HG03442 (cell line): ENCODE data around the gene CXCR6.

ENCODE experiments used
- ATAC-seq: cut with Tn5 transposase; IDR thresholded peaks from one replicate; pipeline ENCODE4 v1.9.1; 2021; ENCODE audit warnings: mild to moderate bottlenecking, moderate library complexity; ENCODE audit not compliant: unreplicated experiment

Gene CXCR6

DNA sequence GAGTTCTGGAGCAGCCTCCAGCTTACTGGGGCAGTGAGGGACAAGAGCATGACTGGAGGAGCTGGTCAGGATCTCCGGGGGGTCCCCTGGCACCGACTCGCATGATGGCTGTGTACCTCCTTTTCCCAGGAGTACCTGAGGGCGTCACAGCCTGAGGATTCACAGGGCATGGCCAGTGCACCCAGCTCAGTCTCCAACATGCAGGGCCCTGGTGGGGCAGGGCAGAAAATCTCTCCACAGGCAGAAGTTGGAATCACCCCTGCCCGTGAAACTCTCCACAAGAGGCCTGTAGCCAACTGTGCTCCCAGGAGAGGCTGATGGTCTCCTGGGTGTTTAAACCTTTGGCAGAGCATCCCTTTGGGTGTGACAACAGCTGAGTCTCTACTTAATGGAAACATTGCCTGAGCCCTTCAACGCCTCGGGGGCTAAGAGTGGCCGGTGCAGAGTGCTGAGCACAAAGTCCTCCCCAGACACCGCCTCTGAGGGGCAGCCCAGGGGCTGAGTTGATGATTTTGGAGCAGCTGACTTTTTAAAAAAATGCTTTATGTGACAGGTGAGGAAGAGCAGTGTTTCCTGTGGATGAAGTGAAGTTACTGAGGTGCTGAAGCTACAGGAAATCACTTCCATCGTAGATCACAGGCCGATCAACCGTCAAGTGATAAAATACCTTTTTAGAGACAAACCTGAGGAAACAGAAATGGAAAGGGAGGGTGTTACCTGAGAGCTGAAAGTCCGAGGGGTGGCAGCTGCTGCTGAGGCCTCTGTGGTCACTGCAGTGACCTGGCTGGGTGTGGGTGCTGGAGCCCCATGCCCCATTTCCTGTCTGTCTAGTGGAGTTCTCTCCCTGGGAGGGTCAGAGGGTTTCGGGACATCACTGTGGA lies 21.9 kb upstream of the CXCR6 start:
- ATAC-seq, result no peak

GRCh38 chr3:45922039-45922326 lies 21.3 kb upstream of the CXCR6 start:
- no peak for ATAC-seq

GRCh38 chr3:45922950-45923590 lies 20.2 kb upstream of the CXCR6 start:
- no peak for ATAC-seq

DNA sequence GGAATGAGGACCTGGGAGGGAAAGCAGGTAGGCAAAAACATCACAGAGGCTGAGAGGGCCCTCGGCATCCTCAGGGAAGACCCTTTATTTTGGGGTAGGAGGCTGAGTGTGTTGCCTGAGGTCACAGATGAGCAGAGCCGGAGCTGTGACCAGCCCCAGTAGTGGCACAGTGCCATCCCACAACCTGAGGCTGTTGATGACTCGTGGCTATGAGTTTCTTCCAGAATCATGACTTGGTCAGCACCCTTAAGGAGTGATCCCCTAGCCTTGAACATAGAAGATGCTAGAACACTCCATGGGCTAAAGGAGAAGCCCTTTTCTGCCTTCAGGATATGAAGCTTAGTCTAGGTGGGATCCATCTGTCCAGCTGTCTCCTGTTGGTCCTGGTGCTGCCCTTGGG lies 19.5 kb upstream of the CXCR6 start:
- no peak for ATAC-seq

- no peak for ATAC-seq
Observed at GRCh38 chr3:45927881-45928280, 15.4 kb upstream of the CXCR6 start.

GRCh38 chr3:45929042-45929679 lies 14.1 kb upstream of the CXCR6 start:
- no peak for ATAC-seq

GRCh38 chr3:45931496-45931895 lies 11.8 kb upstream of the CXCR6 start:
- ATAC-seq, result no peak

- ATAC-seq, result no peak
Observed at GRCh38 chr3:45932112-45932511, 11.2 kb upstream of the CXCR6 start.

GRCh38 chr3:45933591-45933990 lies 9.7 kb upstream of the CXCR6 start:
- no peak for ATAC-seq

DNA sequence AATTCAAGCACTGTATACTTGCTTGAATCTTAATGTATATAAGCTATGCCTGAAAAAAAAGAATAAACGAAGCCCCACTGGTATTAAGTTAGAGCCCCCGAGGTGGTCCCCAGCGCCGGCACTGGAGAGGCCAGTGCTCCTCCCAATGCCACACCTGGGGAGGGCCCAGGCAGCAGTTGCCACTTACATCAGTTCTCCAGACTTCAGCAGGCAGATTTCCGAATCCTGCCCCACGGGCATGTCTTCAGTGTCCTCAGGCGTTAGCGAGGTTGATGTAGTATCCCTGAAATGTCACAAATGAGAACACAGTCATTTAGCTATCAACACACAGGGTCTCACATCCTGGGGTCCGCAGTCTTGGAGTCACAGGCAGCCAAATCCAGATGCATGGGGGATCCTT lies 7.0 kb upstream of the CXCR6 start:
- no peak for ATAC-seq

DNA sequence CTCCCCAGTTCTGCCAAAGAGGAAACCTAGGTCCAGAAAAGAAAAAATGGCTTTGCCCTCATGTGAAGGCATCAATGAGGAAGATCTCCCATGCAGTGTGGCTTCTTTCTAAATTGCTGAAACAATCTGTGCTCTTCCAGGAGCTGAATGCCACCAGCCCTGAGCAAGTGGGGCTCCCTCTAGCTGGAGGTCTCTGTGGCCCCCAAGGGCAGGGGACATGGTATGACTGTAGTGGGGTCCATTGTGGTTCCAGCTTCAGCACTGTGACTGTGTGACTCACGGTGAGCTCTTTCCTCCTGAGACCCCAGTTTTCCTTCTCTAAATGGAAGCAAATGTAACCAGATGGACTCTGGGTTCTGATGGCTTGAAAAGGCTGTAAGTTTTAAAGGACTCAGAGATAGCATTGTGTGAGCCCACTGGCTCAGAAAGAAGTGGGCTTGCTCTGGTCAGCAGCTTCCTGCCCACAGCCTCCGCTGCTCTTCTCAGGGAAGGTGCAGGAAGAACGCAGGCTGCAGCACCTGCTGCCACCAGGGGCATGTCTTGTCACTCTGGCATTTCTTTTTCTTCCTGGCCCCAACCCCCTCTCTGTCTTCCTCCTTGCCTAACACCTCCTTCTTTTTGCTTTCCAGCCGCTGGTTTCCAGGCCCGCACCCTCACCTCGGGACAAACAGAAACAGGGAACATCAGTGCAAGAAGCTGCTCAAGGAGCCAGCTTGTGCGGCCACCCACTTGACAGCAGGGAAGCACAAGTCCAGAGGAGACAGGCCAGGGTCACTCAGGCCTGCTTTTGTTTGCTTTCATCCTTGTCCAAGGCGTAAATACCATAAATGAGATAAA lies 5.8 kb upstream of the CXCR6 start:
- ATAC-seq, result no peak

- ATAC-seq, result no peak
Observed at GRCh38 chr3:45938043-45938435, 5.2 kb upstream of the CXCR6 start.

GRCh38 chr3:45938864-45939263 lies 4.4 kb upstream of the CXCR6 start:
- ATAC-seq, result no peak

GRCh38 chr3:45939341-45939771 lies 3.9 kb upstream of the CXCR6 start:
- ATAC-seq, result no peak

- no peak for ATAC-seq
Observed at GRCh38 chr3:45940004-45940780, 3.1 kb upstream of the CXCR6 start.

DNA sequence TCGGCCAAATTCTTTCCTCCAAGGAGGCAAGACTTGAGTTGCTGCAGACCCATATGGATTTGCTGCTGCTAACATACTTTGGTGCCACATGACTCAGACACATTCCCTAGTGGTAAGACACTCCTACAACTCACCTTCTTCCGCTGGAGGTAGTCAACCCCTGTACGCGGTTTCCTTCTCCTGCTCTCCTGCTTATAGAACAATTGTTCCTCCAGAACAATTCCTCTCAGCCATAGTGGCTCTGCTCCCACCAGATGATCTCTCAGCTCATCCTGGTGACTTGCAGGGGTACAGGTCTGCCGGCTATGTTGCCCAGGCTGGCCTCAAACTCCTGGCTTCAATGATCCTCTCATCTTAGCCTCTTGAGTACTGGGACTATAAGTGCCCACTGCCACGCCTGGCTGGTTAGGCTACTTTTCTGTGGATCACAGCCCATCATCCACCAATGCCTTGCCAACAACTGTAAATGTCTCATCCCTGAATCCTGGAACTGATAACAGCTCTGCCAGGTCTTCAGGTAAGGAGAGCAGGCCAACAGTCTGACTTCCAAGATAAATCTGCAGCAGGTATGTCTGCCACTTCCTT lies 2.4 kb upstream of the CXCR6 start:
- no peak for ATAC-seq

DNA sequence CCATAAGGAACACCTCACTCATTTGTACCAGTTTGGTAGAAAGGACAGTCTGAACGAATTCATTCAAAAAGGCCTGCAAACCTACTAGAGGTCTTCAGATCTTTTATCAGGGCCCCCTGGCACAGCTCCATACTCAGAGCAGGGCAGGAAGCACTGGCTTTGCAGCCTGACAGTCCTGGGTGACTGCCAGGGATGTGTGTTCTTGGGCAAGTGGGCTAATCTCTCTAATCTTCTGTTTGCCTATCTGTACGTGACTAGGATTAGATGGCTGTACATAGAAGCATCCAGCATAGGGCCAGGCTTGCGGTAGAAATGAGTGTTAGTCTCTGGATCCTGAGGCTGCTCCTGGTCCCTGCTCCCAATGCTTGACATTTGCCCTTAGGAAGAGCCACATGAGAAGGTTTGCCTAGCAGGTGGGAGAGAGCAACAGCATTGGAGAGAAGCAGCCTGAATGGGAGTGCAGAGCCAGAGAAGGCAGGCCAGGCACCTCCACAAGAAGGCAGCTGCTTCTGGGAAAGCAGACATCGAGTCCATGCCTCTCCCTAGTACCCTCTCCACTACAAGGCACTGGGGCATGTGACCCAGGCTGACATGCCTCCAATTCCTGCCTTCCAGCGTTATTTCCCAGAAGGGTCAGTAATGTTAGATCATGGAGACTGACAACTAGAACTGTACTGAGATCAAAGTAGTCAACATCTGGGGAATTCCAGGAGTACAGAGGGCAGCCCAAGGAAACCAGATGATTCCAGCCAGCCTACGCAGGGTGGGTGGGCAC lies 1.0 kb upstream of the CXCR6 start:
- ATAC-seq, result no peak

GRCh38 chr3:45944830-45945620 lies 1.8 kb downstream of the CXCR6 start:
- no peak for ATAC-seq

GRCh38 chr3:45946307-45946706 lies 3.0 kb downstream of the CXCR6 start:
- no peak for ATAC-seq
